Bronchial epithelial cell (primary cell): ENCODE results near the gene BABAM2. TPM values are rescaled to one million over a fixed set of nuclear protein-coding genes. Genes with fewer than 3 reads are reported as not detected.
A peak's percentile ranks its signal among the peaks of the same experiment; 100 is the strongest.

Experiments
- DNase-seq: peaks from one replicate; pipeline ENCODE4 v3.0.0-alpha.2; 2010; ENCODE audit warnings: low read depth
- FAIRE-seq: peaks from 2 replicates; lab custom pipeline; 2011; peaks lifted over from hg19 to GRCh38; lab: Jason Lieb, UNC
- H3K27me3 ChIP-seq: 2 replicates; pipeline ENCODE4 v1.5.1; 2011; ENCODE audit warnings: low read length; ENCODE audit not compliant: control insufficient read depth, insufficient read depth
- H3K36me3 ChIP-seq: 2 replicates; pipeline ENCODE4 v1.5.1; 2011; ENCODE audit warnings: low read length; ENCODE audit not compliant: control insufficient read depth, insufficient read depth
- H3K4me3 ChIP-seq: 2 replicates; pipeline ENCODE4 v1.5.1; 2011; ENCODE audit warnings: mild to moderate bottlenecking, low read depth, low read length, control low read depth
- CTCF ChIP-seq: IDR thresholded peaks from 2 replicates; pipeline ENCODE4 v1.5.1; 2011; ENCODE audit warnings: mild to moderate bottlenecking, moderate library complexity, low read length, control low read depth, inconsistent platforms; ENCODE audit not compliant: insufficient read depth, severe bottlenecking
- total RNA-seq: library from RNA; depleted of rRNA; stranded (reverse); fragments of >200 nt; gene quantifications from 2 replicates; pipeline ENCODE4 v1.2.1, GENCODE V29; 2014

BABAM2 gene
- total RNA-seq, 1 donor from 2014 or later, result 8.4 TPM

GRCh38 chr2:28088970-28089369 is 198.4 kb downstream of the BABAM2 start:
- DNase-seq (peak; percentile 71), FAIRE-seq (no peak)
- Histone ChIP-seq H3K4me3 (no peak overlapping the region), H3K27me3 (no peaks in the 10 kb centered on the region), H3K36me3 (no peaks in the 10 kb centered on the region)
- TF ChIP-seq CTCF, result no peak

- DNase-seq, result no peak
- H3K36me3 ChIP-seq, result no peaks in the 10 kb centered on the region
- H3K4me3 ChIP-seq, result no peak overlapping the region
- TF ChIP-seq CTCF, result no peak
- no peak for FAIRE-seq
- no peaks in the 10 kb centered on the region for H3K27me3 ChIP-seq
Observed at GRCh38 chr2:28089486-28089885, 199.0 kb downstream of the BABAM2 start.

GRCh38 chr2:28093308-28093707 is 202.8 kb downstream of the BABAM2 start:
- DNase-seq (no peak), FAIRE-seq (no peak)
- TF ChIP-seq CTCF, result no peak
- H3K27me3 ChIP-seq, result no peaks in the 10 kb centered on the region
- no peaks in the 10 kb centered on the region for H3K36me3 ChIP-seq
- no peak overlapping the region for H3K4me3 ChIP-seq

GRCh38 chr2:28093768-28094167 is 203.2 kb downstream of the BABAM2 start:
- FAIRE-seq (no peak), DNase-seq (no peak)
- Histone ChIP-seq H3K36me3 (no peaks in the 10 kb centered on the region), H3K27me3 (no peaks in the 10 kb centered on the region), H3K4me3 (no peak overlapping the region)
- no peak for TF ChIP-seq CTCF

GRCh38 chr2:28094739-28095138 is 204.2 kb downstream of the BABAM2 start:
- no peak overlapping the region for H3K4me3 ChIP-seq
- FAIRE-seq, result no peak
- no peaks in the 10 kb centered on the region for H3K27me3 ChIP-seq
- DNase-seq, result no peak
- TF ChIP-seq CTCF, result no peak
- no peaks in the 10 kb centered on the region for H3K36me3 ChIP-seq

GRCh38 chr2:28095622-28096021 is 205.1 kb downstream of the BABAM2 start:
- FAIRE-seq (no peak), DNase-seq (no peak)
- no peaks in the 10 kb centered on the region for H3K36me3 ChIP-seq
- TF ChIP-seq CTCF, result no peak
- no peak overlapping the region for H3K4me3 ChIP-seq
- H3K27me3 ChIP-seq, result no peaks in the 10 kb centered on the region
